ENCODE measurements around the gene ACKR1. TPM values are rescaled to one million over a fixed set of nuclear protein-coding genes. Genes with fewer than 3 reads are reported as not detected.
A peak's percentile ranks its signal among the peaks of the same experiment; 100 is the strongest.

The ACKR1 gene
- polyA plus RNA-seq, 1 of the 3 experiments (the other 2 are of a cell fraction) = 0.02 TPM

GRCh38 chr1:159223004-159223403 is 18.3 kb downstream of the ACKR1 start:
- 19% methylated on average over 2 of the region's 2 CpGs for WGBS (ENCODE audit: low lambda C conversion rate)
- Histone ChIP-seq H3K36me3 (replicated peaks in 1 of 2; ENCODE audit: control insufficient read depth in 1 of 2, insufficient read depth in 2 of 2, low read length in 1 of 2) (no peaks in the 10 kb centered on the region), H4K20me1 (ENCODE audit: insufficient read depth) (no peaks in the 10 kb centered on the region), H3K9me2 (no peaks in the 10 kb centered on the region), H3K4me3 (ENCODE audit: low read depth in 2 of 2, low read length in 1 of 2) (no peak overlapping the region), H3K9ac (no peak overlapping the region), H2AFZ (ENCODE audit: low read depth) (no peak overlapping the region), H3K4me1 (ENCODE audit: control insufficient read depth in 1 of 2, insufficient read depth in 2 of 2, low read depth in 1 of 2, low read length in 1 of 2) (no peaks in the 10 kb centered on the region), H3K27me3 (ENCODE audit: insufficient read depth) (no peaks in the 10 kb centered on the region; the same call in 1 of the 2 replicates), H3K9me3 (no peaks in the 10 kb centered on the region), H3K27ac (ENCODE audit: low read depth in 2 of 2, low read length in 1 of 2) (no peak overlapping the region), H3K4me2 (no peak overlapping the region), H3F3A (replicated peaks; ENCODE audit: insufficient read depth) (no peaks in the 10 kb centered on the region), H3K79me2 (ENCODE audit: insufficient read depth) (no peaks in the 10 kb centered on the region)
- ChIA-PET CTCF (interaction anchor here (3.9 to 13.3 kb wide), 3 partner anchors 11 to 90 kb away, joined by 11 to 161 read pairs (median 22); no protein-coding TSS in a partner anchor), POLR2A (no interaction called here)
- DNase-seq = no peak
- TF ChIP-seq POLR2AphosphoS5 (IDR thresholded peaks at IDR 0.05; ENCODE audit: low read depth, low read length) (no peak), EP300 (IDR thresholded peaks at IDR 0.05; ENCODE audit: borderline replicate concordance in 1 of 2, low read depth in 1 of 2, low read length in 1 of 2) (no peak), EZH2phosphoT487 (IDR thresholded peaks at IDR 0.05; ENCODE audit: borderline replicate concordance, low read depth) (no peak), REST (IDR thresholded peaks at IDR 0.05; ENCODE audit: low read depth, low read length) (no peak), SMC3 (IDR thresholded peaks at IDR 0.05; ENCODE audit: low read depth, low read length) (no peak), RFX5 (IDR thresholded peaks at IDR 0.05; ENCODE audit: low read length) (no peak), RCOR1 (IDR thresholded peaks at IDR 0.05; ENCODE audit: low read length) (no peak)

GRCh38 chr1:159228554-159228953 is 23.9 kb downstream of the ACKR1 start:
- Histone ChIP-seq H3K9ac (no peak overlapping the region), H3K79me2 (ENCODE audit: insufficient read depth) (no peaks in the 10 kb centered on the region), H4K20me1 (ENCODE audit: insufficient read depth) (no peaks in the 10 kb centered on the region), H3K27ac (ENCODE audit: low read depth in 2 of 2, low read length in 1 of 2) (no peak overlapping the region; a peak in 1 of 4 replicates), H2AFZ (ENCODE audit: low read depth) (no peak overlapping the region), H3K9me2 (no peaks in the 10 kb centered on the region), H3F3A (replicated peaks; ENCODE audit: insufficient read depth) (no peaks in the 10 kb centered on the region), H3K36me3 (replicated peaks in 1 of 2; ENCODE audit: control insufficient read depth in 1 of 2, insufficient read depth in 2 of 2, low read length in 1 of 2) (no peaks in the 10 kb centered on the region), H3K4me2 (no peak overlapping the region), H3K27me3 (ENCODE audit: insufficient read depth) (no peaks in the 10 kb centered on the region; the same call in 1 of the 2 replicates), H3K9me3 (no peaks in the 10 kb centered on the region), H3K4me3 (ENCODE audit: low read depth in 2 of 2, low read length in 1 of 2) (no peak overlapping the region), H3K4me1 (ENCODE audit: control insufficient read depth in 1 of 2, insufficient read depth in 2 of 2, low read depth in 1 of 2, low read length in 1 of 2) (peaks cover 0 to 13% of the 10 kb centered on the region in 2 experiments; a peak in 2 of 4 replicates)
- WGBS (ENCODE audit: low lambda C conversion rate) = 16% methylated on average over 2 of the region's 2 CpGs
- POLR2A ChIA-PET = no interaction called here
- CTCF ChIA-PET = interaction anchor here (1.6 to 13.3 kb wide), 4 partner anchors 16 to 96 kb away, joined by 3 to 161 read pairs (median 10); no protein-coding TSS in a partner anchor
- DNase-seq = no peak
- TF ChIP-seq RXRA (IDR thresholded peaks at IDR 0.05; ENCODE audit: borderline replicate concordance, low read depth) (no peak), GABPA (IDR thresholded peaks at IDR 0.05; ENCODE audit: low read depth) (no peak), FOSL2 (IDR thresholded peaks at IDR 0.05; ENCODE audit: borderline replicate concordance, low read depth) (no peak), PBX3 (IDR thresholded peaks at IDR 0.05) (no peak), JUND (IDR thresholded peaks at IDR 0.05) (no peak), YY1 (IDR thresholded peaks at IDR 0.05; ENCODE audit: low read depth) (no peak), CHD2 (IDR thresholded peaks at IDR 0.05; ENCODE audit: low read length, partially characterized antibody) (peak; percentile 30), RAD21 (IDR thresholded peaks at IDR 0.05; ENCODE audit: low read length) (no peak), TAF1 (IDR thresholded peaks at IDR 0.05; ENCODE audit: borderline replicate concordance, low read depth, low read length) (no peak), GATA2 (CRISPR knock-in tag; IDR thresholded peaks at IDR 0.05) (peak; percentile 95), TCF12 (IDR thresholded peaks at IDR 0.05) (no peak), FOXJ3 (CRISPR knock-in tag; IDR thresholded peaks at IDR 0.05) (peak; percentile 64; the same call in 1 of the 2 replicates), SMC3 (IDR thresholded peaks at IDR 0.05; ENCODE audit: low read depth, low read length) (no peak), EZH2phosphoT487 (IDR thresholded peaks at IDR 0.05; ENCODE audit: borderline replicate concordance, low read depth) (no peak), POLR2AphosphoS5 (IDR thresholded peaks at IDR 0.05; ENCODE audit: low read depth, low read length) (no peak), USF2 (IDR thresholded peaks at IDR 0.05; ENCODE audit: borderline replicate concordance, low read depth, low read length) (no peak), ELF1 (IDR thresholded peaks at IDR 0.05) (no peak)
